Keratinocyte (primary cell): Measurements from ENCODE around the gene LEFTY1. TPM values are rescaled to one million over a fixed set of nuclear protein-coding genes. Genes with fewer than 3 reads are reported as not detected.

Source experiments
- DNase-seq: peaks from one replicate; pipeline ENCODE4 v3.0.0-alpha.2; 2011; ENCODE audit warnings: low read depth, missing footprints, low spot score
- FAIRE-seq: peaks from 2 replicates; lab custom pipeline; 2011; peaks lifted over from hg19 to GRCh38; lab: Jason Lieb, UNC
- H2AFZ ChIP-seq: 2 replicates; pipeline ENCODE4 v1.6.0; 2012; ENCODE audit warnings: low read length, control low read depth, inconsistent platforms; ENCODE audit not compliant: control insufficient read depth
- H3K27ac ChIP-seq: 2 replicates; pipeline ENCODE4 v1.5.1; 2011; ENCODE audit warnings: low read length; ENCODE audit not compliant: control insufficient read depth, insufficient read depth
- H3K27me3 ChIP-seq: 3 replicates; pipeline ENCODE4 v1.6.0; 2011; ENCODE audit warnings: low read length; ENCODE audit not compliant: control insufficient read depth, insufficient read depth; ENCODE audit errors: extremely low read depth
- H3K36me3 ChIP-seq, 2 experiments: 2 replicates in 1 of 2; 3 replicates in 1 of 2; pipeline ENCODE4 v1.5.1; 2011; ENCODE audit warnings: low read length in 2 of 2, mild to moderate bottlenecking in 1 of 2; ENCODE audit not compliant: control insufficient read depth in 2 of 2, insufficient read depth in 2 of 2; ENCODE audit errors: extremely low read depth in 1 of 2
- H3K4me1 ChIP-seq: 3 replicates; pipeline ENCODE4 v1.5.1; 2011; ENCODE audit warnings: low read length; ENCODE audit not compliant: control insufficient read depth, insufficient read depth; ENCODE audit errors: extremely low read depth
- H3K4me2 ChIP-seq: 3 replicates; pipeline ENCODE4 v1.6.0; 2011; ENCODE audit warnings: low read depth, low read length; ENCODE audit not compliant: control insufficient read depth, insufficient read depth; ENCODE audit errors: extremely low read depth
- H3K4me3 ChIP-seq, 3 experiments: fragments of 200-600 bp in 1 of 3; sonication (generic) in 1 of 3; 2 replicates in 2 of 3; 3 replicates in 1 of 3; pipeline ENCODE4 v1.5.1; 2011 to 2016; ENCODE audit warnings: low read length in 3 of 3, mild to moderate bottlenecking in 3 of 3, control low read depth in 2 of 3, inconsistent platforms in 1 of 3, low read depth in 1 of 3, mixed read lengths in 1 of 3, mixed run types in 1 of 3, moderate library complexity in 1 of 3; ENCODE audit not compliant: control insufficient read depth in 2 of 3, insufficient read depth in 2 of 3; ENCODE audit errors: extremely low read depth in 1 of 3
- H3K79me2 ChIP-seq: 2 replicates; pipeline ENCODE4 v1.6.0; 2012; ENCODE audit warnings: low read length; ENCODE audit not compliant: control insufficient read depth, insufficient read depth
- H3K9ac ChIP-seq: 3 replicates; pipeline ENCODE4 v1.6.0; 2011; ENCODE audit warnings: low read length; ENCODE audit not compliant: control insufficient read depth, insufficient read depth; ENCODE audit errors: extremely low read depth
- H3K9me1 ChIP-seq: 3 replicates; pipeline ENCODE4 v1.6.0; 2011; ENCODE audit warnings: low read length; ENCODE audit not compliant: control insufficient read depth, insufficient read depth; ENCODE audit errors: extremely low read depth
- H3K9me3 ChIP-seq: 2 replicates; pipeline ENCODE4 v1.5.1; 2012; ENCODE audit warnings: low read depth, low read length; ENCODE audit not compliant: control insufficient read depth
- H4K20me1 ChIP-seq: 3 replicates; pipeline ENCODE4 v1.6.0; 2011; ENCODE audit warnings: low read length; ENCODE audit not compliant: control insufficient read depth, insufficient read depth; ENCODE audit errors: extremely low read depth
- EZH2 ChIP-seq: IDR thresholded peaks from one replicate; pipeline ENCODE4 v1.6.1; 2012; ENCODE audit warnings: inconsistent platforms, mild to moderate bottlenecking, low read length, moderate library complexity
- dilution Hi-C: fragments of 300-500 bp; cut with MboI; formaldehyde crosslinking; loops from one replicate; pipeline ENCODE4 v1.7.0; 2020; ENCODE audit warnings: low sequenced_read_pairs; ENCODE audit not compliant: extremely low pct_ligation_motif_present
- polyA plus RNA-seq, 5 experiments: library from polyadenylated mRNA; depleted of rRNA in 3 of 5; stranded (reverse) in 3 of 5; stranded (forward) in 1 of 5; unstranded in 1 of 5; fragments of >200 nt; gene quantifications; 1 replicate in 1 of 5; 2 replicates in 3 of 5; 3 replicates in 1 of 5; pipeline versions ENCODE4 v1.2.1 to v1.2.3, GENCODE V29; 2011 to 2012; ENCODE audit warnings: missing spikeins in 2 of 5, low read depth in 1 of 5, low replicate concordance in 1 of 5
- TF ChIP-seq, protein P1 (sequence below), 3 experiments: IDR thresholded peaks in 1 of 3; conservative IDR thresholded peaks in 1 of 3; optimal IDR thresholded peaks in 1 of 3; 2 replicates in 2 of 3; 3 replicates in 1 of 3; pipeline versions ENCODE3 to v1.5.1; 2011; ENCODE audit warnings: low read length in 3 of 3, mild to moderate bottlenecking in 3 of 3, moderate library complexity in 2 of 3, control low read depth in 1 of 3, inconsistent platforms in 1 of 3; ENCODE audit not compliant: insufficient read depth in 2 of 3; ENCODE audit errors: extremely low read depth in 1 of 3

The LEFTY1 gene
- polyA plus RNA-seq, 1 donor (not counting 4 experiments of a cell fraction or from before 2014, with no cell fraction given), result not detected

DNA sequence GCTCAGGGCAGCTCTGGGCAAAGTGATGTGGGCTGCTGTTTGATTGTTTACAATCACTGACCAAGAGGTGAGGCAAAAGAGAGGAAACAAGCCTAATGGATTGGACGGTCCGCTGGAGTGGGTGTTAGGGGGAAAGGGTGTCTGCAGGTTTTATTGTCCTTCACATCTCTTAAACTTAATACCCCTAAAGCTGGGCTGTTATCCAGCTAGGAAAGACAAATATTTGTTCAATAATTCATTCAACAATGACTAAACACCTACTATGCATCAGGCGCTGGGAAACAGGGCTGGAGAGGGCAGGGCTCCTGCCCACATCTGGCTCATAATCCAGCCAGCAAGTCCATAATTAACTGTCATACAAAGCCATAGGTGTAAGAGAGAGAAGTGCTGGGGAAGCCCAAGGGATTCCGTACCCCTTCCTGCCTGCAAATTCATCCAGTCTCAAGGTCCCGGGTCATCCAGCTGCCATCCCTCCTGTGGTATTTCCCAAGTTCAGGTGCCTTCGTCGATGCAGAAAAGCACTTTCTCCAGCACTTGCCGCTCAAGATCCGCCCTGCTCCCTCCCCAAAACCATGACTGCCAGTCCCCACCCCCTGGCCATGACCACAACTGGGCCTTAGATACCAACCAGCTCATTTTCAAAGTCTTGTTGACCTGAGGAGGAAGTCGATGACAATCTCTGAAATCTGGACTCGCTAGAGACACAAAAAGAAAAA, 17.4 kb downstream of the LEFTY1 start:
- Histone ChIP-seq H2AFZ (no peak overlapping the region), H4K20me1 (peaks cover 10% of the 10 kb centered on the region), H3K9me3 (no peaks in the 10 kb centered on the region), H3K27ac (no peak overlapping the region), H3K79me2 (no peaks in the 10 kb centered on the region), H3K27me3 (no peaks in the 10 kb centered on the region), H3K9me1 (peaks cover 6% of the 10 kb centered on the region), H3K4me2 (no peak overlapping the region), H3K4me3 (no peak overlapping the region), H3K4me1 (peaks cover 15% of the 10 kb centered on the region), H3K36me3 (peaks cover 22 to 32% of the 10 kb centered on the region in 2 experiments), H3K9ac (no peak overlapping the region)
- no peak for TF ChIP-seq EZH2
- TF ChIP-seq, protein P1, sequence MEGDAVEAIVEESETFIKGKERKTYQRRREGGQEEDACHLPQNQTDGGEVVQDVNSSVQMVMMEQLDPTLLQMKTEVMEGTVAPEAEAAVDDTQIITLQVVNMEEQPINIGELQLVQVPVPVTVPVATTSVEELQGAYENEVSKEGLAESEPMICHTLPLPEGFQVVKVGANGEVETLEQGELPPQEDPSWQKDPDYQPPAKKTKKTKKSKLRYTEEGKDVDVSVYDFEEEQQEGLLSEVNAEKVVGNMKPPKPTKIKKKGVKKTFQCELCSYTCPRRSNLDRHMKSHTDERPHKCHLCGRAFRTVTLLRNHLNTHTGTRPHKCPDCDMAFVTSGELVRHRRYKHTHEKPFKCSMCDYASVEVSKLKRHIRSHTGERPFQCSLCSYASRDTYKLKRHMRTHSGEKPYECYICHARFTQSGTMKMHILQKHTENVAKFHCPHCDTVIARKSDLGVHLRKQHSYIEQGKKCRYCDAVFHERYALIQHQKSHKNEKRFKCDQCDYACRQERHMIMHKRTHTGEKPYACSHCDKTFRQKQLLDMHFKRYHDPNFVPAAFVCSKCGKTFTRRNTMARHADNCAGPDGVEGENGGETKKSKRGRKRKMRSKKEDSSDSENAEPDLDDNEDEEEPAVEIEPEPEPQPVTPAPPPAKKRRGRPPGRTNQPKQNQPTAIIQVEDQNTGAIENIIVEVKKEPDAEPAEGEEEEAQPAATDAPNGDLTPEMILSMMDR (optimal IDR thresholded peaks at IDR 0.05 in 1 of 3, IDR thresholded peaks at IDR 0.05 in 1 of 3, conservative IDR thresholded peaks at IDR 0.05 in 1 of 3; ENCODE audit: extremely low read depth in 1 of 3, insufficient read depth in 2 of 3, low read length in 3 of 3), result no peak
- FAIRE-seq (no peak), DNase-seq (no peak)
- dilution Hi-C loops, result no loop called here

DNA sequence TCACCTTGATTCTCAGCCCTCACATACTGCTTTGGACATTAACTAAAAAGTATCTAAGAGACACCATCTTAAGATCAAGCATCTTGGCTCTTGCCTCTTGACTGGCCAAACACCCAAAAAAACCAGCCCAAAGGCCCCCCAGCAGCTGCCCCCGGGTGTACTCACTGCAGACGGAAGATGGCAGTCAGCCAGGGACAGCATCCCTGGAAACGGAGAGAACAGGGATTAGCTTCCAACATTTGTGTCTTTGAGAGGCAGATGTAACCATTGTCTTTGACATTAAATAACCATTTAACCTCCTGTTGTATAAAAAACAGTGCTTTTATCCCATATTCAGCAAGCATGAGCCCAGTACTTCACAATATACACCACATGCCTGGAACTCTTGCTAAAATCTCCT, 18.0 kb downstream of the LEFTY1 start:
- Histone ChIP-seq H3K36me3 (peaks cover 23 to 38% of the 10 kb centered on the region in 2 experiments), H2AFZ (no peak overlapping the region), H3K27me3 (no peaks in the 10 kb centered on the region), H3K4me1 (peaks cover 11% of the 10 kb centered on the region), H4K20me1 (peaks cover 8% of the 10 kb centered on the region), H3K4me3 (no peak overlapping the region), H3K9me3 (no peaks in the 10 kb centered on the region), H3K9ac (no peak overlapping the region), H3K79me2 (no peaks in the 10 kb centered on the region), H3K9me1 (peaks cover 6% of the 10 kb centered on the region), H3K4me2 (no peak overlapping the region), H3K27ac (no peak overlapping the region)
- FAIRE-seq, result no peak
- TF ChIP-seq, protein P1 (optimal IDR thresholded peaks at IDR 0.05 in 1 of 3, IDR thresholded peaks at IDR 0.05 in 1 of 3, conservative IDR thresholded peaks at IDR 0.05 in 1 of 3; ENCODE audit: extremely low read depth in 1 of 3, insufficient read depth in 2 of 3, low read length in 3 of 3), result no peak
- DNase-seq, result no peak
- dilution Hi-C loops, result no loop called here
